ENCODE measurements around the gene PCDHGA12.
A peak's percentile ranks its signal among the peaks of the same experiment; 100 is the strongest.

The PCDHGA12 gene

DNA sequence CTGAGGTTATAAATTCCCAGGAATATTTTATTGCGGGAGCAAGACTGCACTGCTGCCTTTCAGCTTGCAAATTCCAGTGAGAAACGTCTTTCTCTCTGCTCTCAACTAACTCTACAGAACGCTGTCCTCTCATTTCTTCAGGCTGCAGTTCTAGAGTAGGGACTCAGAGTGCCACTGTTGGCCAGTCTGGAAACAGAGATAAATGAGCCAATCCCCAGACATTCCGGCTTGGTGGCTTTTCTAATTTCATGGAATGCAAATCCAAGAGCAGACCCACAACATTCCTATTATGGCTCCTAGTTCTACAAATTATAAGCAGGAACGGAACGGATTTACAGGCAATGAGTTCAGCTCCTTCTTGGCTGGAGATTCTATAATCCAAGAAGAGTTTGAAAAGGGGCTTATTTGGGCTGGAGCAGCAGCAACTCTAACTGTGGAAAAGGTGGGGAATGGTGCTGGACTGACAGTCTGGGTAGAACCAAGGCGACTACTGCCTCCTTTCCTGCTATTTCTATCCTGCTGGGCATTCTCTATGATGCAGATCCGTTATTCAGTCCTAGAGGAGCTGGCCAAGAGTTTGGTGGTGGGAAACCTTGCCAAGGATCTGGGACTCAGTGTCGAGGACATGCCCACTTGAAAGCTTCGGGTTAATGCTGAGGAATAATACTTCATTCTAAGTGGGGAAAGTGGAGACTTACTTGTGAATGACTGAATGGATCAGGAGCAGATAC is 9.3 kb downstream of the PCDHGA12 start:
- no peak for DNase-seq (ENCODE audit: low spot score)

DNA sequence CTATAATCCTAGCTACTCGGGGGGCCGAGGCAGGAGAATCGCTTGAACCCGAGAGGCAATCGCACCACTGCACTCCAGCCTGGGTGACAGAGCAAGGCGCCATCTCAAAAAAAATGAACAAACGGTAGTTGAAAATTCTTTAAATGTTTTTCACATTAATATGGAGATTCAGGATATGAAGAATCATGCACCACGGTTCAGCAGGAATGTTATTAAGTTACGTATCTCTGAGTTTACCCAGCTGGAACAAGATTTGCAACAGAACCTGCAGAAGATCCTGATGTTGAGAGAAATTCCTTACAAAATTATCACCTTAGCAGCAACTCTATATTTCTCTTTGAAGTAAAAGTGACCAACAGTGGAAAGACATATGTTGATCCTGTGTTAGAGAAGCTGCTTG is 10.0 kb downstream of the PCDHGA12 start:
- DNase-seq (ENCODE audit: low spot score) = no peak

DNA sequence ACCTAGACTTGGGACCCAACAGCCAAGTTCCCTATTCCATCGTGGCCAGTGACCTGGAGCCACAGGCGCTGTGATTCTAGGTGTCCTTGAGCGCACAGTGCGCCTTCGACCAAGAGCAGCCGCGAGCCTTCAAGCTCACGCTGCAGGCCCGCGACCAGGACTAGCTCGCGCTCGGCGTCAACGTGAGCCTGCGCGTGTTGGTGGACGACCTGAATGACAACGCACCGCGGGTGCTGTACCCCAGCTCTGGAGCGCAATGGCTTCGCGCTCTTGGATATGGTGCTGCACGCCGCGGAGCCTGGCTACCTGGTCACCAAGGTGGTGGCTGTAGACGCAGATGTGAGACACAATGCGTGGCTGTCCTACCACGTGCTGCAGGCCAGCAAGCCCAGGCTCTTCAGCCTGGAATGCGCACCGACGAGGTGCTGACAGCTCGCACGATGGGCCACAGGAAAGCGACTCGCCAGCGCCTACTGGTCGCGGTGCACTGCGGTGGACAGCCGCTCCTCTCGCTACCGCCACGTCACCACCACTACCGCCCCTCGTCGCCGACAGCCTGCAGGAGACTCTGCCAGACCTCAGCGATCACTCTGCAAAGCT is 11.4 kb downstream of the PCDHGA12 start:
- no peak for DNase-seq (ENCODE audit: low spot score)

DNA sequence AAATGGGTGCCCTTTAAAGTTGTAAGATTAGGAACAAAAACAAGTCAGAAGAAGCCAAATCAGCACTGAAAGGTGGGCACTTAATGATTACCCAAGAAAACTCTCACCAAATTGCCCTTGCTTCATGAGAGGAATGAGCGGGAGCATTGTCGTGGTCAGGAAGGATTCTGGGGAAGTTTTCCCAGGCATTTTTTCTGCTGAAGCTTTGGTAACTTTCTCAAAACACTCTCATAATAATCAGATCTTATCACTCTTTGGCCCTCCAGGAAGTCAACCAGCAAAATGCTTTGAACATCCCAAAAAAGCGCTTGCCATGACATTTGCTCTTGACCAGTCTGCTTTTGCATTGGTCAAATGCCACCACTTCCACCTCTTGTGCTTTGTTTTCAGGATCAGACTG is 35.0 kb downstream of the PCDHGA12 start:
- no peak for DNase-seq (ENCODE audit: low spot score)

DNA sequence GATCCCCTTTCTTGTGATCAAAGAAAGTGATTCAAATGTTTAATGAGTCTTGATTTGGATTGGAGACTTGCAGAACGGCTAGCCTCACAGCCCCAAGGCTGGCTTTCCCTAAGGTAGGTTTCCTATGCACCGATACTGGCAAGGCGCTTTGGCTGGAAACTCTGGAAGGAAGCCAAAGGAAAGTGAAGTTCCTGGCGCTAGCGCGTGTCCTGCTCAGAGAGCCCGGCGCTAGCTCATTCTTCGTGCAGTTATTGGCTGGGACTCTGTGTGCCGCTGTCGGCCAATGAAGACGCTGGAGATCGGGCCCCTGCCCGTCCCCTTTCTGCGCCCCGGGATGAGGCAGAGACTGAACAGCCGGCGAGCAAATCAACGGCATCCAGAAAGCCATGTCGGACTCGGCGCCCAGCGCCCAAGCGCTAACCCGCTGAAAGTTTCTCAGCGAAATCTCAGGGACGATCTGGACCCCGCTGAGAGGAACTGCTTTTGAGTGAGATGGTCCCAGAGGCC is 45.4 kb downstream of the PCDHGA12 start, which contains the start of gene PCDHGC3:
Gene PCDHGC3, plus strand, starts transcription at position 342 of the 507 bp plus-strand sequence. Its CDS starts 151 bp downstream, at position 493.
- peak; percentile 98 for DNase-seq (ENCODE audit: low spot score)

DNA sequence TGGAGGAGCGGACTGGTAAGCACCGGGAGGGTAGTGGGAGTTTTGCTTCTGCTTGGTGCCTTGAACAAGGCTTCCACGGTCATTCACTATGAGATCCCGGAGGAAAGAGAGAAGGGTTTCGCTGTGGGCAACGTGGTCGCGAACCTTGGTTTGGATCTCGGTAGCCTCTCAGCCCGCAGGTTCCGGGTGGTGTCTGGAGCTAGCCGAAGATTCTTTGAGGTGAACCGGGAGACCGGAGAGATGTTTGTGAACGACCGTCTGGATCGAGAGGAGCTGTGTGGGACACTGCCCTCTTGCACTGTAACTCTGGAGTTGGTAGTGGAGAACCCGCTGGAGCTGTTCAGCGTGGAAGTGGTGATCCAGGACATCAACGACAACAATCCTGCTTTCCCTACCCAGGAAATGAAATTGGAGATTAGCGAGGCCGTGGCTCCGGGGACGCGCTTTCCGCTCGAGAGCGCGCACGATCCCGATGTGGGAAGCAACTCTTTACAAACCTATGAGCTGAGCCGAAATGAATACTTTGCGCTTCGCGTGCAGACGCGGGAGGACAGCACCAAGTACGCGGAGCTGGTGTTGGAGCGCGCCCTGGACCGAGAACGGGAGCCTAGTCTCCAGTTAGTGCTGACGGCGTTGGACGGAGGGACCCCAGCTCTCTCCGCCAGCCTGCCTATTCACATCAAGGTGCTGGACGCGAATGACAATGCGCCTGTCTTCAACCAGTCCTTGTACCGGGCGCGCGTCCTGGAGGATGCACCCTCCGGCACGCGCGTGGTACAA is 46.0 kb downstream of the PCDHGA12 start:
- DNase-seq (ENCODE audit: low spot score) = peak; percentile 75

DNA sequence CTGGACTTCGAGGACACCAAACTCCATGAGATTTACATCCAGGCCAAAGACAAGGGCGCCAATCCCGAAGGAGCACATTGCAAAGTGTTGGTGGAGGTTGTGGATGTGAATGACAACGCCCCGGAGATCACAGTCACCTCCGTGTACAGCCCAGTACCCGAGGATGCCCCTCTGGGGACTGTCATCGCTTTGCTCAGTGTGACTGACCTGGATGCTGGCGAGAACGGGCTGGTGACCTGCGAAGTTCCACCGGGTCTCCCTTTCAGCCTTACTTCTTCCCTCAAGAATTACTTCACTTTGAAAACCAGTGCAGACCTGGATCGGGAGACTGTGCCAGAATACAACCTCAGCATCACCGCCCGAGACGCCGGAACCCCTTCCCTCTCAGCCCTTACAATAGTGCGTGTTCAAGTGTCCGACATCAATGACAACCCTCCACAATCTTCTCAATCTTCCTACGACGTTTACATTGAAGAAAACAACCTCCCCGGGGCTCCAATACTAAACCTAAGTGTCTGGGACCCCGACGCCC is 46.8 kb downstream of the PCDHGA12 start:
- no peak for DNase-seq (ENCODE audit: low spot score)

DNA sequence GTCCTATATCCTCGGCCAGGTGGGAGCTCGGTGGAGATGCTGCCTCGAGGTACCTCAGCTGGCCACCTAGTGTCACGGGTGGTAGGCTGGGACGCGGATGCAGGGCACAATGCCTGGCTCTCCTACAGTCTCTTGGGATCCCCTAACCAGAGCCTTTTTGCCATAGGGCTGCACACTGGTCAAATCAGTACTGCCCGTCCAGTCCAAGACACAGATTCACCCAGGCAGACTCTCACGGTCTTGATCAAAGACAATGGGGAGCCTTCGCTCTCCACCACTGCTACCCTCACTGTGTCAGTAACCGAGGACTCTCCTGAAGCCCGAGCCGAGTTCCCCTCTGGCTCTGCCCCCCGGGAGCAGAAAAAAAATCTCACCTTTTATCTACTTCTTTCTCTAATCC is 47.5 kb downstream of the PCDHGA12 start:
- no peak for DNase-seq (ENCODE audit: low spot score)

DNA sequence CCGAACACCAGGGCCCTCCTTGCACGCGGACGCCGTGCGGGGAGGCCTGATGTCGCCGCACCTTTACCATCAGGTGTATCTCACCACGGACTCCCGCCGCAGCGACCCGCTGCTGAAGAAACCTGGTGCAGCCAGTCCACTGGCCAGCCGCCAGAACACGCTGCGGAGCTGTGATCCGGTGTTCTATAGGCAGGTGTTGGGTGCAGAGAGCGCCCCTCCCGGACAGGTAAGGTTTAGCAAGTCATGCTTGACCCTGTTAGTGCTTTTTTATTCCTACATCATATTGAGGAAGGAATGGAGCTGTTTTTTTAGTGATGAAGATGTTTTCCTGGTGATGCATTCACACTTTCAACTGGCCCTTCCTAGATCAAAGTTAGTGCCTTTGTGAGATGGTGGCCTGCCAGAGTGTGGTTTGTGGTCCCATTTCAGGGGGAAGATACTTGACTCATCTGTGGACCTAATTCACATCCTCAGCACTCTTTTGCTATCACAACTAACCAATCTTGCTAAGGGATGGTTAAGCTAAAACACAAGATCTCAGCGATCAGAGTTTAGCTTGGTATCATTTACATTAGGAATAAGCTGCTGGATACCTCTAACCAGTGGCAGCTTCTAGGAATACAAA is 48.1 kb downstream of the PCDHGA12 start:
- no peak for DNase-seq (ENCODE audit: low spot score)

DNA sequence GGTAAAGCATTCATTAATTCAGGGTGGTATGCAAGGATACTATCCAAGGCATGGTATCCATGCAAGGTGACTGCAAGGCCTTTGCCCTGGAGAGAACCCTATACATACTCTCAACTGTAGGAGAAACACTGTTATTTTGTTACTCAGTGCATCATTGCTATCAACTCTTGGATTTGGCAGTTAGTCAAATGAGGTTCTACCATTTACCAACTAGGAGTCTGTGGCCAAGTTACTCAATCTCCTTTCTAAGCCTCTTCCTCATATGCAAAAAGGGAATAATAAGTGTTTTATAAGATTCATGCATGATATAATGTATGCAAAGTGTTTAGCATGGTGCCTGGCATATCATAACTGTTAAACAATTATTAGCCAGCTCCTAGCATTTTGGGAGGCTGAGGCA is 49.5 kb downstream of the PCDHGA12 start:
- DNase-seq (ENCODE audit: low spot score) = no peak

Data from hepatic stellate cell (primary cell).